Measurements from ENCODE around the gene DIP2B. TPM values are rescaled to one million over a fixed set of nuclear protein-coding genes. Genes with fewer than 3 reads are reported as not detected.
"Not testable (repeated sequence)": the region's sequence is repeated elsewhere in the genome, so short reads cannot be mapped to it uniquely, and the experiment has no call there.

Gene DIP2B, protein sequence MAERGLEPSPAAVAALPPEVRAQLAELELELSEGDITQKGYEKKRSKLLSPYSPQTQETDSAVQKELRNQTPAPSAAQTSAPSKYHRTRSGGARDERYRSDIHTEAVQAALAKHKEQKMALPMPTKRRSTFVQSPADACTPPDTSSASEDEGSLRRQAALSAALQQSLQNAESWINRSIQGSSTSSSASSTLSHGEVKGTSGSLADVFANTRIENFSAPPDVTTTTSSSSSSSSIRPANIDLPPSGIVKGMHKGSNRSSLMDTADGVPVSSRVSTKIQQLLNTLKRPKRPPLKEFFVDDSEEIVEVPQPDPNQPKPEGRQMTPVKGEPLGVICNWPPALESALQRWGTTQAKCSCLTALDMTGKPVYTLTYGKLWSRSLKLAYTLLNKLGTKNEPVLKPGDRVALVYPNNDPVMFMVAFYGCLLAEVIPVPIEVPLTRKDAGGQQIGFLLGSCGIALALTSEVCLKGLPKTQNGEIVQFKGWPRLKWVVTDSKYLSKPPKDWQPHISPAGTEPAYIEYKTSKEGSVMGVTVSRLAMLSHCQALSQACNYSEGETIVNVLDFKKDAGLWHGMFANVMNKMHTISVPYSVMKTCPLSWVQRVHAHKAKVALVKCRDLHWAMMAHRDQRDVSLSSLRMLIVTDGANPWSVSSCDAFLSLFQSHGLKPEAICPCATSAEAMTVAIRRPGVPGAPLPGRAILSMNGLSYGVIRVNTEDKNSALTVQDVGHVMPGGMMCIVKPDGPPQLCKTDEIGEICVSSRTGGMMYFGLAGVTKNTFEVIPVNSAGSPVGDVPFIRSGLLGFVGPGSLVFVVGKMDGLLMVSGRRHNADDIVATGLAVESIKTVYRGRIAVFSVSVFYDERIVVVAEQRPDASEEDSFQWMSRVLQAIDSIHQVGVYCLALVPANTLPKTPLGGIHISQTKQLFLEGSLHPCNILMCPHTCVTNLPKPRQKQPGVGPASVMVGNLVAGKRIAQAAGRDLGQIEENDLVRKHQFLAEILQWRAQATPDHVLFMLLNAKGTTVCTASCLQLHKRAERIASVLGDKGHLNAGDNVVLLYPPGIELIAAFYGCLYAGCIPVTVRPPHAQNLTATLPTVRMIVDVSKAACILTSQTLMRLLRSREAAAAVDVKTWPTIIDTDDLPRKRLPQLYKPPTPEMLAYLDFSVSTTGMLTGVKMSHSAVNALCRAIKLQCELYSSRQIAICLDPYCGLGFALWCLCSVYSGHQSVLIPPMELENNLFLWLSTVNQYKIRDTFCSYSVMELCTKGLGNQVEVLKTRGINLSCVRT (N-terminal part only)
- total RNA-seq: 10 to 100 TPM; 22.8 to 31.0 TPM
- 92.1 to 111 reads per million in 2 donors for total RNA-seq

GRCh38 chr12:50504798-50505674, at the start of gene DIP2B:
TSS of gene DIP2B (plus strand) at chr12:50504985. CDS start at chr12:50505141, 156 bp downstream.
- ATAC-seq: peak; percentile 96

DNA sequence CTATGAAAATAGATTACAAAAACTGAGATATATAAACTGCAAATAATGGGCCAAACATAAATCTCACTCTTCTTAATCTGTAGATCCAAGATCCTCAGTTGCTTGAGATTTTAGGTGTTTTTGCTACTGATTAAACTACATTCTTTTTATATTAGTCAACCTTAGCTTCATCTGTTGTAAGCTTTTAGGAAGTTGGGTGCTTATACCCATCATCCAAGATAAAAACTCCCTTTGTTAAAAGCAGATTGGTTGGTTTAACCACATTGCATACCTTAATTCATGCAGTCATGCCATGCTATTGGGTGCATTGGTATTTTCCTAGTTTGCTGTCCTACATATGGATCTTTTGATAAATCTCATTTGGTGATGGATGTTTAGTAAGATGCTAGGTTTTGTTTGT, 46.2 kb upstream of the DIP2B start:
- H3K9me3 ChIP-seq (ENCODE audit: control insufficient read depth, low read length, poor library complexity, severe bottlenecking): no peaks in the 10 kb centered on the region
- no peak for ATAC-seq
- H3K27ac Mint-ChIP-seq: no peak overlapping the region
- no peaks in the 10 kb centered on the region for H3K27me3 Mint-ChIP-seq
- H3K4me1 Mint-ChIP-seq: no peaks in the 10 kb centered on the region
- peaks cover 6% of the 10 kb centered on the region for H3K36me3 Mint-ChIP-seq (ENCODE audit: low read depth)
- no peak overlapping the region for H3K4me3 Mint-ChIP-seq
- no peak for DNase-seq

More at GRCh38 chr12:50504798-50505674, at the start of gene DIP2B:
- H3K9me3 ChIP-seq (ENCODE audit: control insufficient read depth, low read length, poor library complexity, severe bottlenecking): no peaks in the 10 kb centered on the region
- no peaks in the 10 kb centered on the region for H3K36me3 Mint-ChIP-seq (ENCODE audit: low read depth)
- peaks cover 42% of the 10 kb centered on the region for H3K4me1 Mint-ChIP-seq
- DNase-seq: peak; percentile 92 to 96 (median 93)
- H3K4me3 Mint-ChIP-seq: peak within 1 kb of the TSS; percentile 95
- no peaks in the 10 kb centered on the region for H3K27me3 Mint-ChIP-seq
- H3K27ac Mint-ChIP-seq: peak within 1 kb of the TSS; percentile 92

GRCh38 chr12:50467439-50467838, 37.3 kb upstream of the DIP2B start:
- Mint-ChIP-seq H3K27me3 (no peaks in the 10 kb centered on the region), H3K27ac (peak overlapping the region; percentile 32), H3K4me3 (no peak overlapping the region), H3K4me1 (peaks cover 2% of the 10 kb centered on the region), H3K36me3 (ENCODE audit: low read depth) (peaks cover 17% of the 10 kb centered on the region)
- ATAC-seq (no peak), DNase-seq (no peak)
- H3K9me3 ChIP-seq (ENCODE audit: control insufficient read depth, low read length, poor library complexity, severe bottlenecking): no peaks in the 10 kb centered on the region

DNA sequence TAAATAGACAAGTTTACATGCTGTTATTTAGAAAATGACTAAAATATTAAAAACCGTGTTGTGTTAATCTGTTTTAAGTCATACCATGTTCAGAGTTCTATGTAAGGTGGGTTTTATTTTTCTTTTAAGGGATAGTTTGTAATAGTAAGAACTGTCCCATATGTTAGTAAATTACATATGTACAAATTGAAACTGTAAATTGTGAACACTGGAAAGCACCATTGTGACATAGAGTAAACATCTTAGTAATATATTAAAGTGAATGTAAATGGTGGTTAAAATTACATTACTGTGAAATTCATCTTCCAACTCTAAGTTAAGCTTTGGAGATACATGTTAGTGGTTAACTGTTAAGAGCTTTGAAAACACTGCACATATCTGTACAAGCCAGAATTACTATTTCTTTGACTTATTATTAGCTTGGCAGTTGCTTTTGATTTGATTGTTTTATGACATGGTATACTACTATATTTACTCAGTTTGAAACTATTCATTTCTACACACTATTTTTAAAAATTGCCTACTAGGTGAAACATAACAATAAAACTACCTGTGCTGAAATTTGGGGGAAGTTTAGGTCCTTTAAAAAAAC, 27.4 kb upstream of the DIP2B start:
- Mint-ChIP-seq H3K27me3 (no peaks in the 10 kb centered on the region), H3K27ac (no peak overlapping the region)

GRCh38 chr12:50482571-50482970, 22.2 kb upstream of the DIP2B start:
- Mint-ChIP-seq H3K4me3 (no peak overlapping the region), H3K4me1 (no peaks in the 10 kb centered on the region), H3K27ac (no peak overlapping the region), H3K27me3 (no peaks in the 10 kb centered on the region), H3K36me3 (ENCODE audit: low read depth) (no peaks in the 10 kb centered on the region)
- DNase-seq (no peak), ATAC-seq (no peak)
- H3K9me3 ChIP-seq (ENCODE audit: control insufficient read depth, low read length, poor library complexity, severe bottlenecking): no peaks in the 10 kb centered on the region

More for the DNA sequence above, 27.4 kb upstream of the DIP2B start:
- H3K36me3 Mint-ChIP-seq (ENCODE audit: low read depth): peaks cover 7% of the 10 kb centered on the region
- ATAC-seq: no peak
- no peaks in the 10 kb centered on the region for H3K9me3 ChIP-seq (ENCODE audit: control insufficient read depth, low read length, poor library complexity, severe bottlenecking)
- H3K4me1 Mint-ChIP-seq: peaks cover 2% of the 10 kb centered on the region
- no peak overlapping the region for H3K4me3 Mint-ChIP-seq
- no peak for DNase-seq

GRCh38 chr12:50483488-50483887, 21.3 kb upstream of the DIP2B start:
- DNase-seq: no peak
- H3K9me3 ChIP-seq (ENCODE audit: control insufficient read depth, low read length, poor library complexity, severe bottlenecking): no peaks in the 10 kb centered on the region
- Mint-ChIP-seq H3K36me3 (ENCODE audit: low read depth) (no peaks in the 10 kb centered on the region), H3K4me1 (no peaks in the 10 kb centered on the region), H3K4me3 (no peak overlapping the region), H3K27me3 (no peaks in the 10 kb centered on the region), H3K27ac (no peak overlapping the region)
- no peak for ATAC-seq

GRCh38 chr12:50488801-50489200, 16.0 kb upstream of the DIP2B start:
- no peaks in the 10 kb centered on the region for H3K27me3 Mint-ChIP-seq
- no peak for ATAC-seq
- H3K27ac Mint-ChIP-seq: no peak overlapping the region
- no peaks in the 10 kb centered on the region for H3K4me1 Mint-ChIP-seq
- peaks cover 6% of the 10 kb centered on the region for H3K9me3 ChIP-seq (ENCODE audit: control insufficient read depth, low read length, poor library complexity, severe bottlenecking)
- no peak for DNase-seq
- H3K4me3 Mint-ChIP-seq: no peak overlapping the region
- H3K36me3 Mint-ChIP-seq (ENCODE audit: low read depth): no peaks in the 10 kb centered on the region

GRCh38 chr12:50498119-50498518, 6.7 kb upstream of the DIP2B start:
- not testable (repeated sequence) for H3K9me3 ChIP-seq (ENCODE audit: control insufficient read depth, low read length, poor library complexity, severe bottlenecking); ATAC-seq; H3K4me1 Mint-ChIP-seq; DNase-seq; H3K27me3 Mint-ChIP-seq; H3K4me3 Mint-ChIP-seq; H3K27ac Mint-ChIP-seq; H3K36me3 Mint-ChIP-seq (ENCODE audit: low read depth)

GRCh38 chr12:50505675-50506530, 1.1 kb downstream of the DIP2B start:
- no peaks in the 10 kb centered on the region for H3K9me3 ChIP-seq (ENCODE audit: control insufficient read depth, low read length, poor library complexity, severe bottlenecking)
- H3K4me1 Mint-ChIP-seq: peaks cover 42% of the 10 kb centered on the region
- H3K36me3 Mint-ChIP-seq (ENCODE audit: low read depth): no peaks in the 10 kb centered on the region
- no peaks in the 10 kb centered on the region for H3K27me3 Mint-ChIP-seq
- H3K4me3 Mint-ChIP-seq: peak overlapping the region; percentile 95
- ATAC-seq: no peak
- DNase-seq: no peak
- H3K27ac Mint-ChIP-seq: peak overlapping the region; percentile 92

- peak overlapping the region; percentile 95 for H3K4me3 Mint-ChIP-seq
- no peaks in the 10 kb centered on the region for H3K9me3 ChIP-seq (ENCODE audit: control insufficient read depth, low read length, poor library complexity, severe bottlenecking)
- H3K27me3 Mint-ChIP-seq: no peaks in the 10 kb centered on the region
- DNase-seq (no peak), ATAC-seq (no peak)
- H3K36me3 Mint-ChIP-seq (ENCODE audit: low read depth): no peaks in the 10 kb centered on the region
- peak overlapping the region; percentile 92 for H3K27ac Mint-ChIP-seq
- peaks cover 42% of the 10 kb centered on the region for H3K4me1 Mint-ChIP-seq
Observed at GRCh38 chr12:50506753-50507473, 2.1 kb downstream of the DIP2B start.

GRCh38 chr12:50507474-50507838, 2.7 kb downstream of the DIP2B start:
- no peaks in the 10 kb centered on the region for H3K27me3 Mint-ChIP-seq
- H3K4me3 Mint-ChIP-seq: peak overlapping the region; percentile 95
- H3K27ac Mint-ChIP-seq: peak overlapping the region; percentile 92
- H3K4me1 Mint-ChIP-seq: peaks cover 42% of the 10 kb centered on the region
- DNase-seq: no peak
- no peak for ATAC-seq
- H3K36me3 Mint-ChIP-seq (ENCODE audit: low read depth): no peaks in the 10 kb centered on the region
- H3K9me3 ChIP-seq (ENCODE audit: control insufficient read depth, low read length, poor library complexity, severe bottlenecking): no peaks in the 10 kb centered on the region
